Measurements from ENCODE around the gene DNMBP.

- TF ChIP-seq CTCF (IDR thresholded peaks at IDR 0.05) (no peak), POLR2A (IDR thresholded peaks at IDR 0.05) (no peak)
Measured at GRCh38 chr10:99998889-99999288, 10.9 kb downstream of the DNMBP start.
